ENCODE measurements around the gene COL19A1.
"Not testable (repeated sequence)": the region's sequence is repeated elsewhere in the genome, so short reads cannot be mapped to it uniquely, and the experiment has no call there.

Gene COL19A1

DNA sequence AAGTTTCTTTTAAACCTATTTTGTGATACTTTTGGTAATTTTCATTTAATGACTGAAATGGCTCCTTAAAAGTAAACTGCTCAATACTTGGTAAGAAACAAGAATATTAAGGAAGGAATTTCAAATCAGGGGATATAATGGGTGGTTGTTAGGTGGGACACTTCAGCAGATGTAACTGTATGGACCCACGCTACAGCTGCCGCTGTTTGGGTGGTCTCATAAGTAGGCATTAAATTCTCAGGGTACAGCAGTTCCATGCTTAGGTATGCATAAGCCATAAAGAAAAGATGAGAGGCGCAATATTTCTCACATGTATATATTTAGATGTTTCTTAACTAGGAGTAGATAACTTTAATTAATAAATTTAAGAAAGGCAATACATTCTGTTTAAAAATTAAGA, 35.0 kb downstream of the COL19A1 start:
- no peak for DNase-seq

DNA sequence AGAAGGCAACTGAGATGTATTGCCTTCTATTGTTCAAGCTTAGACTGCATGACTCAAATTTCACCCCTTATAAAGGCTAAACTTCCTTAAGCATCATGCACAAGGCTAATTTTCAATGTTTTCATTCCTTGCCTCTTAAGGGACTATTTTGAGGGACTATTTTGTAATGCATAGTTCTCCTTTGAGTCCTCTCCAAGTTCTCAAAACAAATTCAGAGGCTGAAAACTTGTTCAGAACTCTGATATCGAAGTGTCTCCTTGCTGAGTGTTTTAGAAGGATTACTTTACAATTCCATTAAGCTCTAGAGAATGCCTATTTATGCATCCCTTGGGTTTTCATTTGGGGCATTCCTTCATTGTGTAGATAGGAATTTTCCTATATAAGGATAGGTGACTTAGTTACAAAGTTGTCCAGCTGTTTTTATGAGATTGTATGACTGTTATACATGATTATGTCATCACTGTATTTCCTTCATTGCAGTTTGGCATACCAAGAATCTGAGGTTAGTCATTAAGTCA, 41.7 kb downstream of the COL19A1 start:
- DNase-seq: no peak

DNA sequence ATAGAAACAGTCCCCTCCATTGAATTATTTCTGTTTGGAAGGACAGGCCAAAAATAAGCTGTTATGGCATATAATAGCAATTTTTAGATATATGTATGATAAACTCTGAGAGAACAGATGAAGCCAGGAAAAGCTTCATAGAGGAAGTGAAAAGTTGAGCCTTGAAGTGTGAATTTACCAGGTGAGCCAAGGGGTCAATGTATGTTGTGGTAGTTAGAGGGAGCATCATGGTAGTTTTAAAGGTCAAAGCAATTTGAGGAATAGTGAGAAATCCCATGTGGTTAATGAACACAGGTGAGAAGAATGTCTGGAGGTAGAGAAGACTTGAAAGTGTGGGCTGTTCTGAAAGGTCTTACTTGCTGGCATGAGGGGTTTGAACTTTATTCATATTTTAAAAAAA, 47.0 kb downstream of the COL19A1 start:
- DNase-seq: no peak

DNA sequence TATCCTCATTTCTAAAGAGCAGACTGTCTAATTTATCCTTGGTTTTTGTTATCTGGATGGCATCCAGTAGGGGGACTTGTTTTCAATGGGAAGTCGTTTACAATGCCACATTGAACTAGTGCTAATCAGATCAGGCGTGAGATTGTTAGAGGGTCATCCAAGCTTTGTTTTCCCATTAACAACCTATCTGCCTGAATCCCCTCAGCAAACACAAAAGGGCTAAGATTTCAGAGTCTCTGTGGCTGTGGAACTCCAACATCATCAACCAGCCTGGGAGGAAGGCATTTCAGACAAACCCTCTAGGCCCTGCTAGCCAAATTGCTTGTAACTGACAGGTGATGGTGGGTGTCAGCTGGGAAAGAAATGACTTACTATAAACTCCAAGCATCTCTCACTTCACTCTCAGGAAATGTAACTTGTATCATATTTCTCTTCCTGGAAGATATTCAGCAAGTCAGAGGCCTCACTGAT, 47.7 kb downstream of the COL19A1 start:
- DNase-seq: no peak

DNA sequence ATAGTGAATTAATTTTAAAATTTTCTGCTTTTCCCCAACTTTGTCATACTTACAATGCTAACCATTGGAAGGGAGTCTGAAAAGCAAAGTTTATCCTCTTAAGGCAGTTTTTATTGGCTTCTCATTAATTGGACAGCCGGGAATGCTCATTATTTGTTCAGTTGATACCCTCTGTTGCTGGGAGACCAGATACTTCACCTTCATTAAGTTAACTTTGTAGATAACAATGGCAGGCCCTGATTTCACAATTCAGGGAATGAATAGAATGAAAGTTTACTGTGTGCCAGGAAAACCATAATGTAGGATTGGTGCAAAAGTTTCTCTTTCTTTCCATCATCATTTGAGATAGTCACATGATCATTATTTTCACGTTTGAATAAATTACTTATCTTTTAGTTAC, 49.0 kb downstream of the COL19A1 start:
- no peak for DNase-seq

DNA sequence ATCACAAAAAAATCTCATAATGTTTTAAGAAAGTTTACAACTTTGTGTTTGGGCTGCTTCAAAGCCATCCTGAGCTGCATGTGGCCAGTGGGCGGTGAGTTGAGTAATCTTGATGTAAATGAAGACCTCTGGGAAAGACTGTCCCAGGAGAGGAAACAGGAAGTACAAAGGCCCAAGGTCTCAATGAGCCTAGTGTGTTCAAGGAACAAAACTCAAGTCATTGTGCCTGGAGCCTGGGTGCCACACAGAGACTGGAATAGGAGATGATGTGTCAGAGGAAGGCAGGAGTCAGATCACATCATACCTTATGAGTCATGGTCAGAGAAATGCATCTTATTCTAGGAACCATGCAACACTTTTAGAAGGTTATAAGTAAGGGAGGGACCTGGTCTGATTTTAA, 51.5 kb downstream of the COL19A1 start:
- no peak for DNase-seq

DNA sequence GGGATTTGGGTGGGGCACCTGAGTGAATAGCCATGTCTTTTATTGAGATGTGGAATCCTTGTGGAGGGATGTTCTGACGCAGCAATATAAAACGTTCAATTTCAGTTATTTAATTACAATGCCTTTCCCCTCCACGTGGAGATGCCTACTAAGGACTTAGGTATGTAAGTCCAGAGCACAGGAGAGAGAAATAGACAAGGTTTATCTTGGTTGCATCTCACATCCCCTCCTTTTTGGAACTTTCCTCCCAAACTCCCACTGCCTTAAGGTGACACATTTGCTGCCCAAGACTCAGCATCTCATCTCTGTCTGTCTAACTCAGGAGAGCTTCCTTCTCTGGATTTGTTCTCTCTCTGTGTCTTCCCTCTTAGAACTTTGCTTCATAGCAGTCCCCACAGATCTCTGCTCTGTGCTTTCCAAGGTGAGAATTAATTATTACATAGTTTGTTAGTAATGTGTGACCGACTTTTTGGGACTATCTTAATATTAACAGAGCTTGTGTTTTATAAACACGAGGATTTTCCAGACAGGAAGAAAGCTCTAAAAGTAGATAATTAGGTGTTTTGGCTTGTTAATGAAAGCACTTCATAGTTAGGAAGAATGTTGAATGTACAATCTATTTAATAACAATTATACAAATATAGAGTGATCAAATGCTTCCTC, 52.6 kb downstream of the COL19A1 start:
- no peak for DNase-seq

DNA sequence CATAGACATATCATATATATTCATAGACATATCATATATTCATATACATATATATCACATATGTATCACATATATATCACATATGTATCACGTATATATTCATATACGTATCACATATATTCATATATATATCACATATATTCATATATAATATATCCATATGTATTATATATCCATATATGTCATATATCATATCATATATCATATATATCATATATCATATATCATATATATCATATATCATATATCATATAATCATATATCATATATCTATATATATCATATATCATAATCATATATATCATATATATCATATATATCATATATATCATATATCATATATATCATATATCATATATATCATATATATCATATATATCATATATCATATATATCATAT, 54.7 kb downstream of the COL19A1 start:
- DNase-seq: not testable (repeated sequence)

DNA sequence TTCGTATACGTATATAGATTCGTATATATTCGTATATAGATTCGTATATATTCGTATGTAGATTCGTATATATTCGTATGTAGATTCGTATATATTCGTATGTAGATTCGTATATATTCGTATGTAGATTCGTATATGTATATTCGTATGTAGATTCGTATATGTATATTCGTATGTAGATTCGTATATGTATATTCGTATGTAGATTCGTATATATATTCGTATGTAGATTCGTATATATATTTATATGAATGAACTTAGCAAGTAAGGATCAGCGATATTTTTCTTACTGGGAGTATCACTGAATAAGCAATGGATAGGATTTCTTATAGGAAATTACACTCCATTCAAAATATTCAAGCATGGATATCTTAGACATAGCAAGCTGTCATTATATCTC, 55.3 kb downstream of the COL19A1 start:
- not testable (repeated sequence) for DNase-seq

DNA sequence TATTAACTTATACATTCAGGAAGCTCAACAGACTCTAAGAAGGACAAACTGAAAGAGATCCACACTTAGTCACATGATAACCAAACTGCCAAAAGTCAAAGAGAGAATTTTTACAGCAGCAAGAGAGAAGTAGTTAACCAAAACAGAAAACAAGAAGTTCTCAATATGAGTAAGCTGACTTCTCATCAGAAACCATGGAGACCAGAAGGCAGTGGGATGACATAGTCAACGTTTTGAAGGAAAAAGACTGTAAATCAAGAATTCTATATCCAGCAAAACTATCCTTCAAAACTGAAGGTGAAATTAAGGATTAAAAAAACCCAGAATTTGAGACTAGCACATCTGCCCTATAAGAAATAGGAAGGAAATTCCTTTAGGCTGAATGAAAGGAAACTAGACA, 60.4 kb downstream of the COL19A1 start:
- DNase-seq: no peak

DNA sequence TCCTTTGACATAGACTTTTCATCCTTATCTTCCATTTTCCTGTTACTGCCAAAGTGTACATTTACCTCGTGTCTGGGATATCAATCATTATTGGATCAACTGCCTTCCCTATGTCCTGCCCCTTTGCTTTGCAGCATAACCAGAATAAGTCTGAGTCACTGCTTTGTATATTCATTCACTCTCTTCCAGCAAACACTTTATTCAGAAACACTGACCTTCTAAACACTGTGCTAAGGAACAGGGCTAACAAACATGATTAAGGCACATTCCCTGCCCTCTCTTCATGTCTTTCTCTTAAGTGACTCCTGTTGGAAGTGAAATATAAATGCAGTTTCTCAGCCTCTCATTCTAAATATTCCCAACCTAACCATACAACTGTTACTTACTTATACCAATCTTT, 66.9 kb downstream of the COL19A1 start:
- no peak for DNase-seq

DNA sequence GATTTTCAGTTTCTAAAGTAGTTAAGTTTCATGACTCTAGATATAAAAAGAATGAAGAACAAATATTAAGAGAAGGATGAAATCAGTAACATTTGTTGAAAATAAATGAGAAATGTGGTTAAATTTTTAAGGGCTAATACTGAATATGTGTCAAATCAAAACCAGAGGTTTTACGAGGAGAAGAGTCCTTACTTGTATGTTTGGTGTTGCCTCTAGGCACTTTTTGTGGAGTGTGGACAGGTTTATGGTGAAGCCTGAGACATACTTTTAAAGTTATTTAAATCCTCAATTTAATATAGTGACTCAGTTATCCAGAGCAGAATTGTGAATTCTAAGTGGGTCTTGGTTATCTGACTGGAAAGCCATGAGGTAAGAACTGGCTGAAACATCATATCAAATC, 68.7 kb downstream of the COL19A1 start:
- no peak for DNase-seq

DNA sequence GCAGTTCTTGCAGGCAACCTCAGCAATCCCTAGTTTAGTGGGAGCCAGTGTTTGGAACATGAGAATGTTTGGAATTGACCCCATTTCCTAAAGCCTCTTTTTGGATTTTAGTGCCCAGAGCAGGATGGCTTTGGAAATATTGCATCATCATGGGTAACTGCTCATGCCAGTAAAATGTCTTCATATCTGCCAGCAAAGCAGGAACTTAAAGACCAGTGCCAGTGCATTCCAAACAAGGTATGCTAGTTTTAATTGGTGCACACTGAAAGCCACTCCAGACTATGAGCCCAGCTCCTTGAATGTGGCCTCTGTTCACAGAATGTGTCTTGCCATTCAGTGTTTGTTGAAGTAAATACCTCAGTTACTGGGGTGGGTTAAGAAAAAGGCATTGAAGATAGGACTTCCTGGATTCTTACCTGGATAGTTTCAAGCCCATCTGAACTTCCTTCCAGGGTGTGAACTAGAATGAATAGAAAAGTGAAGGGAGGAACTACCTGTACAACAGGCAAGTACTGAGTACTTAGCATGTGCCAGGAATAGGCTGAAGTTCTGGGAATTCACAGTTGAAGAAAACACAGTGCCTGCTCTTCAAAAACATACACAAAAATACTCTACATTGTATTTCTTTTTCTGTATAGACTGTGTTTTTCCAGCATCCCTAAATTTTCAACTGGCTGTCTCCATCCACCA, 70.5 kb downstream of the COL19A1 start:
- no peak for DNase-seq

DNA sequence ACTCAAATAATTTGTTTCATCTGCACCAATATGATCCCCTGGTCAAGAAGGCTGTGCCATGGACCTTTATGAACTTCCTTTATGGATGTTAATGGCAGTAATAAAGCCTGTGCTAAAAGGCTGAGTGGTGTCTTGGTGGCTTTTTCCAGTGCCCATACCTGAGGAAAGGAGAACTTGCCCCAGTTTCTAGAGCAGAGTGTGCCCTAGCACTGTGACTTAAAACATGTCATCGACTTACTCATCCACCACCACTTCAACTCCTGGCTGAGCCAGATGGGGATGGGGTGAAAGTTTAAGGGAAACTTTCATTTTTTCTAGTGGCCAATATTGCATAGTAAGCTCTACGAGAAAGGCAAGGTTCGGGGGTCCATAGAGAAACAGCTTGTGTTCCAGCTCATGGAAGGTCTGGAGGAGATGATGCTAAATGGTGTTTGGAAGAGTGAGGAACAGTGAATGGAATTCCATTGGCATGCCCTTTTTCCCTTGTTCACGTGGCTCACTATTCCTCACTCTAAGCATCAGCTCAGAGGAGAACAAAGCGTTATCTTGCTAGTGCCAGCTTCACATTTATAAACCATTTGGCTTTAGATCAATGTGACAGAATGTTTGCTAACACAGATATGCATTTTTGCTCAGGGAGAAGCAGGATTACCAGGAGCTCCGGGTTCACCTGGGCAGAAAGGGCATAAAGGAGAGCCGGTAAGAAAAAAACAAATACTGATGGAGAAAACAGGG, 71.2 kb downstream of the COL19A1 start:
- no peak for DNase-seq

DNA sequence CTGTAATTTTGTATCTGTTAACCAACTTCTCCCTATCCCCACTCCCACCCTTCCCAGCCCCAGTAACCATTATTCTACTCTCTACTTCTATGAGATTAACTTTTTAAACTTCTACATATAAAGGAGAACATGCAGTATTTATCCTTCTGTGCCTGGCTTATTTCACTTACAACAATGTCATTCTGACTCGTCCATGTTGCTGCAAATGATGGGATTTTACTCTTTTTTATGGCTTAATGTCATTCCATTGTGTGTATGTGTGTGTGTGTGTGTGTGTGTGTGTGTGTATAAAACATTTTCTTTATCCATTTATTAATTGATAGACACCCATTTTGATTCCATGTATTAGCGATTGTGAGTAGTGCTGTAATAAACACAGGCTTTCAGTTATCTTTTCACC, 76.1 kb downstream of the COL19A1 start:
- no peak for DNase-seq

DNA sequence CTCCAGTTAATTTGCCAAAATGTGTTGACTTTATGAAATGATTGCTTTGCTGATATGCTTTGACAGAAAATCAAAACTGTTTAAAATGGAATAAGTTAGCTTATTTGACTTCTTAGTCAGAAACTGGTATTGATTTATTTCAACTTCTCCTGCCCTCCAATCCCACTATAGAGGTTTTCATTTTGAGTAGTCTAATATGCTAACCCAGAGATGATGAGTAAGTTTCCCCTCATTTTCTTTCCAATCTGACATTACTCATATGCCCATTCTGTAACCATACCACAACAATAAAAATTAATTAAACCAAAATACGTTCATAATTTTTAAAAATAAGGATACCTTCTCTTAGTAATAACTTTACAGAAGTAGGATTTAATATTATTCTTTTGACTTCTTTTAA, 78.8 kb downstream of the COL19A1 start:
- DNase-seq: no peak

DNA sequence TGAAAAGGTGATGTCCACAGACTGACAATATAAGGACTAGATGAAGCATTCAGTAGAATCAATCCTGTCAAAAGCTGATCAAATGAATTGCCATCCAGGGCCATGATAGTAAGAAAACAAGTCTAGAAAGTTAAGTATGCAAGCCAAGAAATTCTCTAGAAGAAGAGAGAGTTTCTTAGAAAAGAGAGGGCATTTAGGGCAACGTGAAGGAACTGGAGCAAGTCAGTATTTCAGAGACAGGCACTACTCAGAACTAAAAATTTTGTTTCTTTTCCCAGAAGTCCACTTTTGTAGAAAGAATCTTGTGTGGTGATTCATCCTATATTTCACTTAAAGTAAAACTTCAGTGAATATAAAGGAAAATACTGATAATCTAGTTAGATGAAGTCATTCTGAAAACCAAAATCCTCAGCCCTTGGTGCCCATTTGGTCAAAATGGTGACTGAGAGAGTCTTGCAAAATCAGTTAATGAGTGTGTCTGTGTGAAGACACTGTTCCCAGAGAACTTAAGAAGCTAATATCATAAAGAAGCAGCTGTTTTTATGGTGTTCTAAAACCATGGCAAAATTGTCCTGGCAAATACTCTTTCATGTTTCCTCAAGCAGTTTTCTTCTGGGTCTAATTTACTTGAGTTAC, 82.2 kb downstream of the COL19A1 start:
- no peak for DNase-seq

DNA sequence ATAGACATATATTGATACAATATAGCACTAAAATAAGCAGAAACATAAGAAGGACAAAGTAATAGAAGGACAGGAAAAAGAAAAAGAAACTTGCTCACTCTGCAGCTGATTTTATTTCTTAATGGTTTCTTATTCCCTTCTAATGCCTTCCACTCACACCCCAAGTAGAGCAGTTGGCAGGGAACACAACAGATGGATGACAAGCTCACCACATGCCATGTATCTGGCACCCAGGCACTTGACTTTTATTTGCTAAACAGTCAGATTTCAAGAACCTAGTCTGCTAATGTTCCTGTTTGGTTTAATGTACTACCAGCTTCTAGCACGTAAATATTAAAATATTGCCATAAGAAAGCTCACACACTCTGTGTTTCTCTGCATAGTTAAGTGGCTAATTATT, 87.1 kb downstream of the COL19A1 start:
- DNase-seq: no peak

DNA sequence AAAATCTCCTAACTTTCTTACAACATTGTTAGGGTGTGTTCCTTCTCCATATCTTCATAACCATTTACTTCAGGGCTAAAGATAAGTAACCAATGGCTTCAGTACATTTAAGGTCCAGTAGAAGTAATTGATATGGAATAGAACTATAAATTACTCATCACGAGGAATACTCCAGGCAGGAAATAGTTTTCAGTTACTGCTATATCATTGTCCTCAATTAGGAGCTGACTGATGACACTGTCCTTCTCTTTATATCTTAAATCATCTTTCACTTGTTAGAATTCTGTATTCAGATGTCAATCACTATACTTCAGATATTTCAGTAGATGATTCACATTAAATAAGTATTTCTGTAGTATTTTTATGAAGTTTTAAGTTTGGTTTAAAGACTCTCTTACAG, 88.4 kb downstream of the COL19A1 start:
- DNase-seq: no peak

DNA sequence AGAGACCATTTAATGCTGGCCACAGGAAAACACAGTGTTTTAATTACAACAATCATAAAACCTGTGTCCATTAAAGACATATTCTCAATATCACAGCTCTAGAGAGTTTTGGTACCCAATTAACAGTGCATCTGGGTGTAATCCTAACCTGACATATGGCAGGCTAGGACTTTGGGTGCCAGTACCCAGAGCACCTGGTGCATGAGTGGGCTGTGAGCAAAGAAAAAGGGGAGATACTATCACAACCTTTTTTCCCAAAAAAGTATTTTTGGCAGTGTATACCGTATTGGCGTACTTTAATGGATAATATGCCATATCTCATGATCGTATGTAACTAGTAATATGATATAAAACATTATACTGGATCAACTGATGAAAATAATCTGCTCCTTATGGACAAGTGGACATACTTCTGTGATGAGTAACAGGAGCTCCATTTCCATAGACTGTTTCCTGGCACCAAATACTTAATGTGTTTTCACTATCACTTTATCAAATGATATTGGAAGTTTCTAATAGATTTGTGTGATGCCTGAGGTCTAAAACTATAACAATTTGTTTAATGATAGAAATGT, 91.7 kb downstream of the COL19A1 start:
- no peak for DNase-seq

DNA sequence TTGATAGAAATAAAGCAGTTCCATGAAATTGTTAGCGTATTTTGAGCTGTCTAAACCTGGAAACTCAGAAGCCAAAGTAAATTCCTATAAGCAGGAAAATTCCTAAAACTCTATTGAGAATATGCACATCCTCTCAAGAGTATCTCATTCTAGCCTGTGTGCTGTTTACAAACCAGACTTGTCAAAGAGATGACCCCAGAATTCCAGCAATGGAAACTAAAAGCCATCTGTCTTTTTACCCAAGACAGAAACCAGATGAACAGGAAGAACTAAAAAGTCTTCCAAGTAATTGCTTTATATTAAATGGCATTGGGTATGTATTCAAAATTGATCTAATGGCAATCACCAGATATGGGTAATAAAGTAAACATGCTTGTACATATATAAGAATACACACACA, 92.6 kb downstream of the COL19A1 start:
- no peak for DNase-seq

DNA sequence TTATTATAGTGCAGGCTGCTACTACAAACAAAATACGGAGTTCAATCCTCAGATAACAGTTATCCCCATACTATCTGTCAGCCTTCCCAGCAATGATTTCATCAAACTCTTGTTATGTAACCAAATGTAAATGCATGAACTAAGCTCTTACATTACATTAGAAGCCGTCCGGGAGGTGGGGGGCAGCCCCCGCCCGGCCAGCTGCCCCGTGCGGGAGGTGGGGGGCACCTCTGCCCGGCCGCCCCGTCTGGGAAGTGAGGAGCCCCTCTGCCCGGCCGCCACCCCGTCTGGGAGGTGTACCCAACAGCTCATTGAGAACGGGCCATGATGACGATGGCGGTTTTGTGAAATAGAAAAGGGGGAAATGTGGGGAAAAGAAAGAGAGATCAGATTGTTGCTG, 99.6 kb downstream of the COL19A1 start:
- not testable (repeated sequence) for DNase-seq

DNA sequence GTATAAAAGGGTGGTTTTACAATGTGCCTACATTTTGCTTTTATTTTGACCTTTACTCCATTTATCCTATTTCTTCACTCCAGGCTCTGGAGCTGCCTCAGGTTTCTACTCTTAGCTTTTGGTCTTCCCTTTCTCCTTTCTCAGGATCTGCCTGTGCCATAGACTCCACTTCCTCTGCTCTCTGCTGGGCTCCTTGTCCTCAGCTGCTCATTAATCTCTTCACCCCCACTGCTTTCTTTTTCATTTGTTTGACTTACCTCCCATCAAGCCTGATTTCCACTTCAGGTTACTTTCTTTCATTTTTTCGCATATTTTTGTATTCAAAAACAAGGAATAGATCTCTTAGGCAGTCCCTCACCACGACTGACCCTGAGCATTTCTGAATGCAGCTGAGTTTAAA, 106.8 kb downstream of the COL19A1 start:
- no peak for DNase-seq
